SK-MEL-5 (cell line): ENCODE data around the gene MGMT. TPM values are rescaled to one million over a fixed set of nuclear protein-coding genes. Genes with fewer than 3 reads are reported as not detected.

ENCODE experiments used
- DNase-seq: peaks from one replicate; pipeline ENCODE4 v3.0.0-alpha.2; 2016; ENCODE audit warnings: low read depth, low spot score
- in situ Hi-C: cut with HindIII; loops from 2 replicates; pipeline ENCODE4 v1.10.0; 2016; ENCODE audit warnings: low sequenced_read_pairs, high pct_unique_total_duplicates, low pct_unique_long_range_greater_than_20kb
- total RNA-seq: library from RNA; depleted of rRNA; stranded (reverse); fragments of >200 nt; shearing (Covaris generic); gene quantifications from 2 replicates; pipeline ENCODE4 v1.2.3, GENCODE V29; 2014

Gene MGMT
- total RNA-seq, 1 experiment from 2014 or later: 10.3 TPM

GRCh38 chr10:129476431-129476830 is 9.4 kb downstream of the MGMT start:
- in situ Hi-C loops: no loop called here
- DNase-seq: no peak

GRCh38 chr10:129477051-129477450 is 10.0 kb downstream of the MGMT start:
- in situ Hi-C loops: no loop called here
- DNase-seq: no peak

- in situ Hi-C loops: no loop called here
- DNase-seq: no peak
Observed at GRCh38 chr10:129481641-129482040, 14.6 kb downstream of the MGMT start.

GRCh38 chr10:129483430-129484010 is 16.5 kb downstream of the MGMT start:
- in situ Hi-C loops: no loop called here

GRCh38 chr10:129486805-129487204 is 19.8 kb downstream of the MGMT start:
- no peak for DNase-seq
- in situ Hi-C loops: no loop called here

More at GRCh38 chr10:129483430-129484010, 16.5 kb downstream of the MGMT start:
- no peak for DNase-seq

GRCh38 chr10:129491123-129491734 is 24.2 kb downstream of the MGMT start:
- no peak for DNase-seq

GRCh38 chr10:129494176-129494575 is 27.1 kb downstream of the MGMT start:
- in situ Hi-C loops: no loop called here
- DNase-seq: no peak

More at GRCh38 chr10:129491123-129491734, 24.2 kb downstream of the MGMT start:
- in situ Hi-C loops: no loop called here

GRCh38 chr10:129494740-129495139 is 27.7 kb downstream of the MGMT start:
- in situ Hi-C loops: no loop called here

GRCh38 chr10:129495256-129495655 is 28.2 kb downstream of the MGMT start:
- DNase-seq: no peak
- in situ Hi-C loops: no loop called here

More at GRCh38 chr10:129494740-129495139, 27.7 kb downstream of the MGMT start:
- DNase-seq: no peak

GRCh38 chr10:129495698-129496097 is 28.7 kb downstream of the MGMT start:
- no peak for DNase-seq
- in situ Hi-C loops: no loop called here

- in situ Hi-C loops: no loop called here
- no peak for DNase-seq
Observed at GRCh38 chr10:129497013-129497412, 30.0 kb downstream of the MGMT start.

- in situ Hi-C loops: no loop called here
- DNase-seq: no peak
Observed at GRCh38 chr10:129498680-129499079, 31.6 kb downstream of the MGMT start.

GRCh38 chr10:129500617-129501339 is 33.7 kb downstream of the MGMT start:
- no peak for DNase-seq
- in situ Hi-C loops: no loop called here

GRCh38 chr10:129501652-129502436 is 34.8 kb downstream of the MGMT start:
- no peak for DNase-seq
- in situ Hi-C loops: no loop called here

- DNase-seq: no peak
- in situ Hi-C loops: no loop called here
Observed at GRCh38 chr10:129502448-129502847, 35.4 kb downstream of the MGMT start.

- in situ Hi-C loops: no loop called here
- no peak for DNase-seq
Observed at GRCh38 chr10:129505500-129506075, 38.5 kb downstream of the MGMT start.

GRCh38 chr10:129506101-129506797 is 39.2 kb downstream of the MGMT start:
- in situ Hi-C loops: no loop called here
- no peak for DNase-seq
